GM12878 (cell line): ENCODE results near the gene DCC. TPM values are rescaled to one million over a fixed set of nuclear protein-coding genes. Genes with fewer than 3 reads are reported as not detected.

Experiments used
- ATAC-seq: fragments of 200-7000 bp; cut with Tn5 transposase; 3 replicates; pipeline ENCODE4 v1.9.1; 2020; ENCODE audit warnings: mild to moderate bottlenecking, moderate library complexity
- BruUV-seq: library from RNA; stranded (reverse); fragments of 400-500 nt; replicated peaks from 2 replicates; lab custom pipeline; 2021; lab: Mats Ljungman, UMichigan
- CTCF ChIA-PET: fragments of 300-600 bp; sonication (Branson Sonifier 250); formaldehyde crosslinking; extraction: SDS; loops from one replicate; lab custom pipeline; 2021; ENCODE audit warnings: inconsistent platforms; lab: Yijun Ruan, JAX
- POLR2A ChIA-PET: fragments of 350-600 bp; formaldehyde crosslinking; extraction: SDS; loops from one replicate; lab custom pipeline; 2021; ENCODE audit warnings: inconsistent platforms; lab: Charles Lee
- RAD21 ChIA-PET: fragments of 300-600 bp; sonication (Branson Sonifier 250); formaldehyde crosslinking; loops from one replicate; lab custom pipeline; 2023; ENCODE audit warnings: antibody characterized with exemption; ENCODE audit not compliant: unreplicated experiment; lab: Charles Lee
- SMC1A ChIA-PET: fragments of 300-600 bp; sonication (Branson Sonifier 250); formaldehyde crosslinking; loops from one replicate; lab custom pipeline; 2023; ENCODE audit not compliant: unreplicated experiment, uncharacterized antibody; lab: Charles Lee
- DNase-seq: peaks from one replicate; pipeline ENCODE4 v3.0.0-alpha.2; 2011; ENCODE audit warnings: low read depth, low spot score
- FAIRE-seq: peaks from 3 replicates; lab custom pipeline; 2011; peaks lifted over from hg19 to GRCh38; lab: Jason Lieb, UNC
- H2AFZ ChIP-seq: 2 replicates; pipeline ENCODE4 v1.6.0; 2011; ENCODE audit warnings: low read depth, low read length, control low read depth; ENCODE audit not compliant: control insufficient read depth
- H3K27ac ChIP-seq: 2 replicates; pipeline ENCODE4 v1.5.1; 2011; ENCODE audit warnings: control low read depth; ENCODE audit not compliant: control insufficient read depth, insufficient read depth
- H3K27me3 ChIP-seq, 2 experiments: replicated peaks in 1 of 2; 2 replicates each; pipeline versions ENCODE4 v1.6.0 to v1.6.1; 2011; ENCODE audit warnings: low read length in 1 of 2; ENCODE audit not compliant: control insufficient read depth in 2 of 2, insufficient read depth in 2 of 2
- H3K36me3 ChIP-seq, 2 experiments: 2 replicates each; pipeline ENCODE4 v1.5.1; 2011; ENCODE audit warnings: low read length in 1 of 2; ENCODE audit not compliant: control insufficient read depth in 2 of 2, insufficient read depth in 2 of 2
- H3K4me1 ChIP-seq: 2 replicates; pipeline ENCODE4 v1.6.1; 2011; ENCODE audit warnings: mild to moderate bottlenecking, low read length, moderate library complexity, mixed read lengths; ENCODE audit not compliant: control insufficient read depth, insufficient read depth
- H3K4me2 ChIP-seq: 2 replicates; pipeline ENCODE4 v1.6.0; 2011; ENCODE audit warnings: control low read depth; ENCODE audit not compliant: control insufficient read depth, insufficient read depth
- H3K4me3 ChIP-seq: fragments of 200-600 bp; sonication (generic); 2 replicates; pipeline ENCODE4 v1.5.1; 2016
- H3K79me2 ChIP-seq: 2 replicates; pipeline ENCODE4 v1.6.0; 2011; ENCODE audit warnings: low read length; ENCODE audit not compliant: control insufficient read depth, insufficient read depth
- H3K9ac ChIP-seq: 2 replicates; pipeline ENCODE4 v1.8.0; 2011; ENCODE audit warnings: low read length, control low read depth, mixed read lengths; ENCODE audit not compliant: control insufficient read depth, insufficient read depth
- H3K9me3 ChIP-seq: replicated peaks from 3 replicates; pipeline ENCODE4 v1.5.1; 2011; ENCODE audit warnings: mild to moderate bottlenecking, low read length; ENCODE audit not compliant: control insufficient read depth, insufficient read depth
- H4K20me1 ChIP-seq: 2 replicates; pipeline ENCODE4 v1.6.0; 2011; ENCODE audit not compliant: control insufficient read depth, insufficient read depth
- BMI1 ChIP-seq: fragments of 450-650 bp; IDR thresholded peaks from 2 replicates; pipeline ENCODE4 v1.6.1; 2016; ENCODE audit warnings: mild to moderate bottlenecking, moderate library complexity, borderline replicate concordance
- DPF2 ChIP-seq: fragments of 450-650 bp; IDR thresholded peaks from 2 replicates; pipeline ENCODE4 v1.6.1; 2017; ENCODE audit warnings: mild to moderate bottlenecking
- FOXK2 ChIP-seq: fragments of 450-650 bp; IDR thresholded peaks from 2 replicates; pipeline ENCODE4 v1.6.1; 2017; ENCODE audit warnings: mild to moderate bottlenecking, moderate library complexity
- IKZF1 ChIP-seq: fragments of 450-650 bp; conservative IDR thresholded peaks from 2 replicates; pipeline ENCODE4 v1.6.1; 2017; ENCODE audit warnings: antibody characterized with exemption, mild to moderate bottlenecking
- KDM1A ChIP-seq: fragments of 200-600 bp; sonication (generic); IDR thresholded peaks from 2 replicates; pipeline ENCODE4 v1.6.1; 2016; ENCODE audit warnings: borderline replicate concordance
- NR2C2 ChIP-seq: IDR thresholded peaks from 2 replicates; pipeline ENCODE4 v1.6.1; 2011; ENCODE audit warnings: borderline replicate concordance, low read depth; ENCODE audit not compliant: control insufficient read depth, insufficient read length
- SMARCA5 ChIP-seq: fragments of 450-650 bp; IDR thresholded peaks from 2 replicates; pipeline ENCODE4 v1.6.1; 2017; ENCODE audit warnings: mild to moderate bottlenecking
- SREBF1 ChIP-seq: IDR thresholded peaks from 2 replicates; pipeline ENCODE4 v1.6.1; 2012; ENCODE audit warnings: mild to moderate bottlenecking, low read length
- YY1 ChIP-seq: IDR thresholded peaks from 2 replicates; pipeline ENCODE4 v1.6.1; 2011; ENCODE audit warnings: low read depth, mild to moderate bottlenecking, low read length
- ZZZ3 ChIP-seq: IDR thresholded peaks from 2 replicates; pipeline ENCODE4 v1.6.1; 2011; ENCODE audit warnings: low read depth; ENCODE audit not compliant: control insufficient read depth, insufficient read length
- WGBS: methylation state at CpG from one replicate; pipeline ENCODE4 v1.1.6; 2016; ENCODE audit warnings: low lambda C conversion rate; ENCODE audit not compliant: insufficient replicate concordance, insufficient coverage; ENCODE audit errors: missing lambda C conversion rate; 5-methylcytosine and 5-hydroxymethylcytosine counted together
- in situ Hi-C: fragments of 300-500 bp; cut with MboI; formaldehyde crosslinking; loops from 9 replicates; pipeline ENCODE4 v1.14.3; 2018; ENCODE audit warnings: mixed read lengths
- intact Hi-C: fragments of 100-400 bp; cut with micrococcal nuclease; formaldehyde crosslinking; loops from one replicate; pipeline ENCODE4 v1.14.2; 2022; ENCODE audit not compliant: unreplicated experiment
- polyA plus RNA-seq, 11 experiments: library from polyadenylated mRNA; depleted of rRNA in 4 of 11; unstranded in 6 of 11; stranded (reverse) in 5 of 11; fragments of >200 nt; fragmentation: Nextera tagmentation in 4 of 11; fragmentation: Illumina TruSeq in 1 of 11; extraction: Ambion mirVana in 4 of 11; extraction: Trizol in 1 of 11; gene quantifications; 1 replicate in 1 of 11; 2 replicates in 10 of 11; pipeline versions ENCODE4 v1.2.1 to v1.2.3, GENCODE V29; 2011 to 2016; ENCODE audit warnings: inconsistent platforms in 2 of 11, missing spikeins in 2 of 11, low read depth in 1 of 11
- total RNA-seq, 4 experiments: library from RNA; depleted of rRNA in 3 of 4; stranded (reverse); fragments of >200 nt in 3 of 4; fragmentation: Illumina TruSeq in 1 of 4; extraction: Trizol in 1 of 4; gene quantifications; 2 replicates each; pipeline versions ENCODE4 v1.2.1 to v1.2.3, GENCODE V29; 2013 to 2021

Gene DCC
- total and polyA plus RNA-seq, 10 of the 15 experiments (the other 5 are each of a cell fraction or from before 2014, with no cell fraction given): 0.01 TPM; not detected in 9

- Histone ChIP-seq H3K27me3 (no peaks in the 10 kb centered on the region), H3K9ac (no peak overlapping the region), H3K4me2 (no peak overlapping the region), H4K20me1 (no peaks in the 10 kb centered on the region), H2AFZ (no peak overlapping the region), H3K9me3 (no peaks in the 10 kb centered on the region), H3K36me3 (no peaks in the 10 kb centered on the region), H3K27ac (no peak overlapping the region), H3K4me1 (no peaks in the 10 kb centered on the region), H3K79me2 (no peaks in the 10 kb centered on the region), H3K4me3 (no peak overlapping the region)
- ATAC-seq (no peak), DNase-seq (no peak), FAIRE-seq (no peak)
- 74% methylated on average over 6 of the region's 6 CpGs for WGBS
- POLR2A ChIA-PET: no interaction called here
- in situ Hi-C loops (no loop called here), intact Hi-C loops (no loop called here)
- SMC1A ChIA-PET: interaction anchor here (0.7 to 1.5 kb wide), 2 partner anchors 13 to 27 kb away, joined by 3 read pairs; no protein-coding TSS in a partner anchor
- CTCF ChIA-PET: interaction anchor here (0.6 kb wide), 1 partner anchor 193 kb away, joined by 3 read pairs; no protein-coding TSS in a partner anchor
- TF ChIP-seq YY1 (no peak), DPF2 (no peak), IKZF1 (no peak), KDM1A (no peak), BMI1 (no peak), NR2C2 (no peak), SMARCA5 (no peak), FOXK2 (no peak), SREBF1 (no peak), ZZZ3 (no peak)
- BruUV-seq: no TSS peak
- RAD21 ChIA-PET: no interaction called here
Observed at GRCh38 chr18:52486052-52486451, 146.1 kb downstream of the DCC start.
